Stimulated activated CD8-positive, alpha-beta memory T cell treated with anti-CD3 and anti-CD28 coated beads, Interleukin-4, amount 100 ng/mL, for 48 hours (primary cell): ENCODE data around the gene GPR155.

ENCODE experiments used
- DNase-seq: peaks from one replicate; pipeline ENCODE4 v3.0.0-alpha.2; 2020

Gene GPR155, protein sequence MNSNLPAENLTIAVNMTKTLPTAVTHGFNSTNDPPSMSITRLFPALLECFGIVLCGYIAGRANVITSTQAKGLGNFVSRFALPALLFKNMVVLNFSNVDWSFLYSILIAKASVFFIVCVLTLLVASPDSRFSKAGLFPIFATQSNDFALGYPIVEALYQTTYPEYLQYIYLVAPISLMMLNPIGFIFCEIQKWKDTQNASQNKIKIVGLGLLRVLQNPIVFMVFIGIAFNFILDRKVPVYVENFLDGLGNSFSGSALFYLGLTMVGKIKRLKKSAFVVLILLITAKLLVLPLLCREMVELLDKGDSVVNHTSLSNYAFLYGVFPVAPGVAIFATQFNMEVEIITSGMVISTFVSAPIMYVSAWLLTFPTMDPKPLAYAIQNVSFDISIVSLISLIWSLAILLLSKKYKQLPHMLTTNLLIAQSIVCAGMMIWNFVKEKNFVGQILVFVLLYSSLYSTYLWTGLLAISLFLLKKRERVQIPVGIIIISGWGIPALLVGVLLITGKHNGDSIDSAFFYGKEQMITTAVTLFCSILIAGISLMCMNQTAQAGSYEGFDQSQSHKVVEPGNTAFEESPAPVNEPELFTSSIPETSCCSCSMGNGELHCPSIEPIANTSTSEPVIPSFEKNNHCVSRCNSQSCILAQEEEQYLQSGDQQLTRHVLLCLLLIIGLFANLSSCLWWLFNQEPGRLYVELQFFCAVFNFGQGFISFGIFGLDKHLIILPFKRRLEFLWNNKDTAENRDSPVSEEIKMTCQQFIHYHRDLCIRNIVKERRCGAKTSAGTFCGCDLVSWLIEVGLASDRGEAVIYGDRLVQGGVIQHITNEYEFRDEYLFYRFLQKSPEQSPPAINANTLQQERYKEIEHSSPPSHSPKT

DNA sequence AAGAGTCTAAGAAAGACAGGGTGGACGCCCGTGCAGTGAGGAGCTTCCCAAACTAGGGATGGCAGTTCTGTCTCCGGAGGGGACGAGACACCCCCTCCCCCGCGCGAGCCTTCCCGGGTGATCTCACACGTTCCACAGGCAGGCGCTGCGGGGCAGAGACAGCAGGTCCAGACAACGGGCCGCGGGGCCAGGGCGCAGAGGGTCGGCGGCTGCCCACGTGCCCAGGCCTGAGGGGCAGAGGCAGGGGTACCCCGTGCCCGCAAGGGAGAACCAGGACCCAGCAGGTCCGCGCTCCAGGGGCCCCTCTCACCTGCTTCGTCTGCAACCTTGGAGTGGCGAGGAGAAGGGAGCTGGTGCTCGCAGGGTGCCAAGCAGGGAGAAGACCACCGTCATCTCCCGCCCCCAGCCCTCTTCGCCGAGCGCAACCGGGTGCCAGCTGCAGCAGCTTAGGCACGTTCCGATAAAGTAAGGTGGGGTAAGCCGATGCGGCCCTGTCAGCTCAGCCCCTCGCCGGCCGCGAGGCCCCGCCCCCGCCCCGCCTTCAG lies at the start of gene GPR155:
Gene GPR155 (minus strand): TSS at position 467 of the 545 bp plus-strand sequence. CDS start 5,073 bp downstream, outside the sequence.
- peak; percentile 67 for DNase-seq

GRCh38 chr2:174535757-174536703 lies 49.2 kb upstream of the GPR155 start:
- no peak for DNase-seq

DNA sequence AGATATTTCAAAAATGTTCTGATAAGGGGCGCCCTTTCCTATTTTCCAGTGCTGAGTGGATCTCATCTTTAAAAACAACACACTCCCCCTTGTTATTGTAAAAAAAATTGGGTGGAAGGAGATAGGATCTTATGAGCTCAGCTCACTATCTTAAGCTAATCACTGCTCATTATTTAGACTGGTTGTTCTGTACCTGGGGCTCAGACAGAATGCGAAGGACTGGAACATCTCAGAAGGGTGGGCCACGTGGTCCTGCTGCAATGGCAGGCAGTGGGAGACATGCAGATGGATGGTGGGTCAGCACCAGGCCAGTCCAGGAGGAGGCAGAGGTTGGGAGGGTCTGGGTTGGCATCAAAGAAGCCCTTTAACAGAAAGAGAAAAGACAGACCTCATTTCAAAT lies 48.3 kb upstream of the GPR155 start:
- DNase-seq, result no peak

GRCh38 chr2:174529916-174530315 lies 43.1 kb upstream of the GPR155 start:
- DNase-seq, result no peak

- DNase-seq, result no peak
Measured at GRCh38 chr2:174527959-174528358, 41.1 kb upstream of the GPR155 start.

GRCh38 chr2:174527101-174527721 lies 40.4 kb upstream of the GPR155 start:
- no peak for DNase-seq

DNA sequence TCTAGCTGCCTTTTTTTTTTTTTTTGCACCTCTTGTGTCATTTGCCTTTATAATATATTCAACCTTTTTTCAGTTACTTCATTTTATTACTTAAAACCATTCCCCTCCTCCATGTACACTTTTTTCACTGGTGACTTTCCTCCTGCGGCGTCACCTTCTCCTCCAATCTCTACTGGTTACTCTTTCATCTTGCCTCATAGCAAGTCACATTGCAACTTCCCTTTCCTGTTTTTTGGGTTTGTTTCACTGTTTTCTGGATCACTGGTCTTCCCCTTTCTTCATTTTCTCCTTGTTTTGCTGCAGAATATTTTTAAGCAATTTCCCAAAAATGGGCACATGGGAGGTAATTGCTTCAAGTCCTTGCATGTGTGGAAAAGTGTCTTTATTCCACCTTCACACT lies 37.7 kb upstream of the GPR155 start:
- DNase-seq, result no peak

DNA sequence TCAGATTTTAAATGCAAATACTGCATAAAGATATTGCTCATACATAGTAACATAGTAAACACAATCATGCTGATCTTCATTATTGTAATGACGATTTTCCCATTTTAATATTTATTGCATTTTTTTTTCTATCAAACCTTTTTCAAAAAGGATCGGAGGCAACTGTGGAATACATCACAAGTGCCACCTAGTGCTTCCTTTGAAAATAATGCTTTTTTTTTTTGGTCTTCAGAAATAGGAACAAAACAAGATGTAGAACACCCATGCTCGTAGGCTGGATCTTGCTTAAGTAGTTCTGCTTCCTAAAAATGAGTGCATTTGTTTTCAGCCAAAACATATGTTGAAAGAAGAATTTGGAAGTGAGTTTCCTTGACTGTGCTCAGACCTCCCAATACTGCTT lies 35.7 kb upstream of the GPR155 start:
- DNase-seq, result no peak

DNA sequence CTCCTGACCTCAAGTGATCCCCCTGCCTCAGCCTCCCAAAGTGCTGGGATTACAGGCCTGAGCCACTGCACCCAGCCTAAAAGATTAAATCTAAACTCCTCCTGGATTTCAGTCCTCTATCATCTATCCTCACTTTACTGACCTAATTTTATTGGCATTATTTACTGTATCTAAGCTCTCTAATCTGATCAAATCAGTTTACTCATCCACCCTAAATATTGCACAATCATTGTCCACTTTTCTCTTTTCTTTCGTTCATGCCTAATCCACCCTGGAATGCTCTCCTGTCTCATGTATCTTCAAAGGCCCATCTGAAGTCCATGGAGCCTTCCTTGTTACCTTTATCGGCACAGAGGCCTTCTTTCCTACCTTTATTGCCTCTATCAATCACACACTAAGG lies 31.6 kb upstream of the GPR155 start:
- no peak for DNase-seq

DNA sequence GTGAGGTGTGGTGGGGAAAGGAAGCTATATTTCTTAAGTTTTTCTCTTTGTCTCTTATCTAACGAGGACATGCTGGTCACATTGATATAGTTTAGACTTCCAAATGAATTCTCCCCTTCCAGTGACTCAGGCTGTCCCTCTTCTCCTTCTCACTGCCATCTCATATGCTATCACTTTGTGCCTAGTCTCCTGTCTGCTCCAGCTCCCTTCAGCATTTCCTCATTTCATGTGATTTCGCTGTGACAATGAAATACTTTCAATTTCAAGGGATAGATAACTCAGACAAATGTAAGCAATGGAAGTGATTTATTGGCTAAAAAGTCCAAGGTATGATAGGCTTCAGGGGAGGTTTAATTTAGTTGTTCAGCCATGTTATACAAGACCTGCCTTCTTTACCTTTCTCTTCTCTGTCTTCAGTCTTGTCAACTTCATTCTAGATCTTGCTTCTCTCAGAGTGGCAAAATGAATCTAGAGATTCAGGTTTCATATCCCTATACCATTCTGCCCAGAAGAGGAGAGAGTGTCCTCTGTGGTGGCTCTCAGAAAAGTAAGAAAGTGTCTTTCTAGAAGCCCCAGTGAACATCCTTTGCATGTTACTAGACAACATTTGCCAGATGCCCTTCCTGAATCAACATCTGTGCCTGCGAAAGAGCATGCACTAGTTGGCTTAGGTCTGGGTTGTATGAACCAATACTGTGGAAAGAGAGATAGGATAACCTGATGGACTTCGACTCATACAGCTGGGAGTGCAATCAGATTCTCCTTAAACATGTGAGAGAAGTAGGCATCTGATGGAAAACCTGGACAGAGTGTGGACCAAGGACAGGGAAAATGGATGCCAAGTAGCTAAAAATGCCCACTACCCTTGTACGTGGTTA lies 29.9 kb upstream of the GPR155 start:
- DNase-seq, result no peak

DNA sequence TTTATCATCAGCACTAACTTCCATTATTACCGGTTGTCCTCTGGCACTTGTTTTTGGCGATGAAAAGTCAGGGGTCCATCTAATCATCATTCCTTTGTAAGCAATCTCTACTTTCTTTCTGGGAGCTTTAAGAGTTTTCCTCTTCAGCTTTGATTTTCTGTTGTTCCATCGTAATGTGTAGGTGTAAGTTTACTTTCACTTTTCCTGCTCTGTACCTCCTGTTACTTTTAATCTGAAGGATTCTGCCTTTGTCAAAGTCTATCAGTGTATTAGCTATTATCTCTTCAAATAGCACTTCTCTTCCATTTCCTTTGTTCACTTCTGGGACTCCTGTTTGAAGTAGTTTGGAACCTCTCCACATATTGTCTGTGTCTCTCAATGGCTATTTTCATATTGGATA lies 25.5 kb upstream of the GPR155 start:
- DNase-seq, result no peak

DNA sequence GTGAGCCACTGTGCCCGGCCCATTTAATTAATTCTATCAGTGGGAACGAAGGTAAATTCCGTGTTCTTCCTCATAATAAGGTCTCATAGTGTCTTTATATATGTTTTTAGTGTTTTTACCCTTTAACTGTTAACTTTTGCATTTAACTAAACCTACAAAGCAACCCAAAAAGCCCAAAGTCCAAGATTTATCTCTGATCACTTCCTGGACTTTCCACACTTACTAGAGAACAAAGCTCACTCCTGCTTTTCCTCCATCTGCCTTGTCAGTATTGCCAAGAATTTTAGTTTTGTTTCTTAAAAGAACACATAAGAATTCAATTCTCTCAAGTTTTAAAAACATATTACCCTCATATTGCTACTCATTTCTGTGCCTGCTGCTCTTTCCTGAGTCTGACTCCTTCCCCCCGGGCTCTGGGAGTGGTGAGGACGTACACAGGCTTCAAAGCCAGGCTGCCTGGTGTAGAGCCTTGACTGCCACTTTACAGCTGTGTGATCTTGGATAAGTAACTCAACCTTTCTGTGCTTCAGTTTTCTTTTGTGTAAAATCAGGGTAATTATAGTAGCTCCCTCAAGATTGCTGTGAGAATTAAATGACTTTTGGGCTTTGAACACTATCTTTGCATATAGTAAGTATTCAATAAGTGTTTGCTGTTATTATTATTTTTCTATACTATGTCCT lies 24.9 kb upstream of the GPR155 start:
- DNase-seq, result no peak

- DNase-seq, result no peak
Measured at GRCh38 chr2:174510583-174511189, 23.9 kb upstream of the GPR155 start.

DNA sequence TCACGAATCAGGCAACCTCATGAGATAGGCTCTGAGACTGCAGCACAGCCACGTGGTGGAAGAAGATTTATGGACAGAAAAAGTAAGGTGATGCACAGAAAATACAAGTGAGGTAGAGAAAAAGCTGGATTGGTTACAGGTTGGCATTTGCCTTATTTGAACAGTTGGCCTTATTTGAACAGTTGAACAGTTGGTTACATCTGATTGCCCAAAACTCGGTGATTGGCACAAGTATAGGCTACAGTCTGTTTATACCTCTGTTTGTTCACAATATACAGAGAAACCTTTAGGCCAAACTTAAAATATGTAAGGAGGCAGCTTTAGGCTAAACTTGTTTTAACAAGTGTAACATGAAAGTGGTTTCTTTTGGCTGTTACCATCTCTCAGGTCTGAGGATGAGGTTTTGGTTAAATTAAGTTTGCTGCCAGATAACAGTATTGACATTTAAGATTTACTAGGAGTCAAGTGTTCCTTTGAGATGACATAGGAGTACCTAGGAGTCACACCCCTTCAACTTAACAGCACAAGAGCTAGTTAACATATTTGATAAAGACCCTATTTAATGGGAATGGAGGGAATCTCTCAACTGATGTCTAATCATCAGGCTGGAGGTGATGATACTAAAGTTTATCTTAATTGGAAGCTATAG lies 16.5 kb upstream of the GPR155 start:
- no peak for DNase-seq

DNA sequence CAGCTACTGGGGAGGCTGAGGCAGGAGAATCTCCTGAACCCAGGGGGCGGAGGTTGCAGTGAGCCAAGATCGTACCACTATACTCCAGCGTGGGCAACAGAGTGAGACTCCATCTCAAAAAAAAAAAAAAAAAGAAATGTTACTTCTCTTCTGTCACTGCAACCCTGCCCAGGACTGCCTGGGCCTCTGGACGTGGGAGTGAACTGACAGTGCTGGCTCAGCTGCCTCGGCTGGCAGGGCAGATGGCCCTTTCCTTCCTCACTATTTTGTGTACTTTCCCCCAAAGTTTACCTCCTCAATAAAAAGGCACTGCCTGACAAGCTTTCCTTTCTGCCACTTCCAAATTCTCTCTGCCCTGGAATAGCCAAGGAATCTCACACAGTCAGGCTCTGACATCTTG lies 12.5 kb upstream of the GPR155 start:
- DNase-seq, result no peak

GRCh38 chr2:174495365-174496012 lies 8.7 kb upstream of the GPR155 start:
- no peak for DNase-seq

DNA sequence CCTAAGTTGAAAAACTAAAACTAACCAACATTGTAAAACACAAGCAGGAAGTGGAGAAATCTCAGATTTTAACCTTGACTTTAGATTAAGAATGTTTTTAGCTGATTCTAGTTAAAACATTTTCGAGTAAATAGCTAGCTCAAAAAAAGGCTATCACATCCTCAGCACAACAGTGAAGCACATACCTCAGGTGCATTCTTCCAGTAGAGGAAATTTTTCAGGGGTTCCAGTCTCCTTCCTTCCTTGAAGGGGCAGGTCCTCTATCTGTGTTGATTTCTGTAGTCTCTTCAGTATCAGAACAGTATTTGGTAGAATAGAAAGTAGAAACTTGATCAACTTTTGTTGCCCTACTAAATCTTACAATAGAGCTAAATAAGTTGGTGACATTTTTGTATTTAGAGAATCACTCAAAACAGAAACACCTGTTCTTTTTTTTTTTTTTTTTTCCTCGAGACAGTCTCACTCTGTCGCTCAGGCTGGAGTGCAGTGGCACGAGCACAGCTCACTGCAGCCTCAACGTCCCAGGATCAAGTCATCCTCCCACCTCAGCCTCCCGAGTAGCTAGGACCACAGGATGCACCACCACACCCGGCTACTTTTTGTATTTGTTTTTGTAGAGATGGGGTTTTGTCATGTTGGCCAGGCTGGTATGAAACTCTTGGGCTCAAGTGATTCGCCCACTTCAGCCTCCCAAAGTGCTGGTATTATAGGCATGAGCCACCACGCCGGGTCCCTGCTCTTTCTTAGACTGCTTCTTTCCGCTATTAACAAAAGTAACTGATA lies 6.9 kb upstream of the GPR155 start:
- DNase-seq, result no peak

DNA sequence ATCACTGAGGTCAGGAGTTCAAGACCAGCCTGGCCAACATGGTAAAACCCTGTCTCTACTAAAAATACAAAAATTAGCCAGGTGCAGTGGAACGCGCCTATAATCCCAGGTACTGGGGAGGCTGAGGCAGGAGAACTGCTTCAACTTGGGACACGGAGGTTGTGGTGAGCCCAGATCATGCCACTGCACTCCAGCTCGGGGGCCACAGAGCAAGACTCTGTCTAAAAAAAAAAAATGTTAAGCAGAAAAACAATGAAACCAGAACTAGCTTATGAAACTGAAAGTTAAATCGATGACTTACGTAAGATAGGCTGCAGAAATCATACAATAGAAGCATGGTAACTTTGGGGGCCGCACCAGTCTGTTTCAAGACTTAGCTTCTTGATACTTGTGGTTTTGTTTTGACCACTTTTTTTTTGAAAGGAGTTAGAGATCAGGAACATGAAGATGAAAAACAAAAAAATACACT lies 6.2 kb upstream of the GPR155 start:
- peak; percentile 69 for DNase-seq
